ENCODE results near the gene RGS2.

The RGS2 gene

DNA sequence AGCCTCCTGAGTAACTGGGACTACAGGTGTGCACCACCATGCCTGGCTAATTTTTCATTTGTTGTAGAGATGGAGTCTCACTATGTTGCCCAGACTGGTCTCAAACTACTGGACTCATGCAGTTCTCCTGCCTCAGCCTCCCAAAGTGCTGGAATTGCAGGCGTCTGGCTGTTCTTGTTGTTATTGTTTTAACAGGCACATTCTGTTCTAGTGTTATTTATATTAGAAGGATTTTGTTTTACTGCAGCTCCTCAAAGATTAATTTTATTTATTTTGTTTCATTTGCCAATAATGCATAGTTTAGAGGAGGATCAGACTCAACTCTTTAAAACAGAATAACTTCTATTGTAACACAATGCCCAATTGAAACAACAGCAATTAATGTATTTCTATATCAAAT is 35.5 kb downstream of the RGS2 start:
- Histone ChIP-seq H3K4me2 (ENCODE audit: low read length, poor library complexity, severe bottlenecking) (no peak overlapping the region), H3K27me3 (ENCODE audit: control insufficient read depth in 1 of 2, insufficient read depth in 1 of 2, low read length in 2 of 2) (no peaks in the 10 kb centered on the region), H3K4ac (ENCODE audit: low read depth in 1 of 2, low read length in 2 of 2) (no peak overlapping the region), H2BK120ac (ENCODE audit: low read depth, low read length) (no peak overlapping the region), H3K18ac (ENCODE audit: low read depth in 1 of 2, low read length in 2 of 2) (no peak overlapping the region), H2BK12ac (ENCODE audit: low read length in 2 of 2) (no peak overlapping the region), H3K14ac (ENCODE audit: low read length in 2 of 2) (no peak overlapping the region), H3K4me1 (ENCODE audit: control insufficient read depth, insufficient read depth, low read depth, low read length) (no peaks in the 10 kb centered on the region), H2AK5ac (ENCODE audit: low read length, severe bottlenecking) (no peak overlapping the region), H2BK15ac (ENCODE audit: low read depth, poor library complexity, severe bottlenecking) (no peak overlapping the region), H2BK5ac (ENCODE audit: low read depth, low read length, poor library complexity, severe bottlenecking) (no peak overlapping the region), H3K27ac (ENCODE audit: low read length, poor library complexity, severe bottlenecking) (no peak overlapping the region), H2AFZ (ENCODE audit: low read depth, low read length) (no peak overlapping the region), H3K4me3 (ENCODE audit: insufficient read depth in 1 of 2, low read depth in 1 of 2, low read length in 2 of 2) (no peak overlapping the region), H3K23ac (ENCODE audit: low read length in 2 of 2) (no peak overlapping the region), H3K36me3 (ENCODE audit: control insufficient read depth in 1 of 2, insufficient read depth in 2 of 2, low read depth in 1 of 2, low read length in 2 of 2) (no peaks in the 10 kb centered on the region), H3K9me3 (ENCODE audit: control insufficient read depth, low read length) (no peaks in the 10 kb centered on the region), H3K79me1 (replicated peaks; ENCODE audit: low read length, poor library complexity, severe bottlenecking) (no peaks in the 10 kb centered on the region), H3K9ac (ENCODE audit: low read length) (no peak overlapping the region), H4K91ac (ENCODE audit: low read length) (no peak overlapping the region), H4K8ac (ENCODE audit: low read length) (no peak overlapping the region)
- no peak for DNase-seq
- WGBS, result no CpG with 5 or more reads among the region's 1 CpG

DNA sequence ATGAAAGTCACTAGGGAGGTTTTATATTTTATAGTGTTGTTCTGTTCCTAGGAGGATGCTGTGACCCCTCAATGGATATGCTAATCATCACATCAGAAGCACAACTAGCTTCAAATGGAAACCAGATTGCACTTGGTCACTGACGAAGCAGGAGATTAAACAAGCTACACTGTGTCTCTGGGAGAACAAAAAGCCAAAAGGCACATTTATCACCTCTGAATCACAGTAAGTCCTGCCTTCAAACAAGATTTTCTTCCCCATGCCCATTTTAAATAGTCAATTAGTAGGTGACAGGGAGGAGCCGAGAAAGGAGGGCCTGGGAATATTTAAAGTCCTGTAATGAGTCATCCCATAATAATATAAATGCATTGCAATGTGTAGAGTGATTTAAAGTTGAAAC is 38.1 kb downstream of the RGS2 start:
- 73% methylated on average over 1 of the region's 2 CpGs for WGBS
- H2BK15ac ChIP-seq (ENCODE audit: low read depth, poor library complexity, severe bottlenecking), result no peak overlapping the region
- DNase-seq, result no peak
- H3K14ac ChIP-seq (ENCODE audit: low read length in 2 of 2), result no peak overlapping the region
- no peaks in the 10 kb centered on the region for H3K27me3 ChIP-seq (ENCODE audit: control insufficient read depth in 1 of 2, insufficient read depth in 1 of 2, low read length in 2 of 2)
- no peak overlapping the region for H3K18ac ChIP-seq (ENCODE audit: low read depth in 1 of 2, low read length in 2 of 2)
- no peaks in the 10 kb centered on the region for H3K79me1 ChIP-seq (replicated peaks; ENCODE audit: low read length, poor library complexity, severe bottlenecking)
- no peak overlapping the region for H3K27ac ChIP-seq (ENCODE audit: low read length, poor library complexity, severe bottlenecking)
- H3K4me1 ChIP-seq (ENCODE audit: control insufficient read depth, insufficient read depth, low read depth, low read length), result no peaks in the 10 kb centered on the region
- H2AK5ac ChIP-seq (ENCODE audit: low read length, severe bottlenecking), result no peak overlapping the region
- H3K4ac ChIP-seq (ENCODE audit: low read depth in 1 of 2, low read length in 2 of 2), result no peak overlapping the region
- H3K23ac ChIP-seq (ENCODE audit: low read length in 2 of 2), result no peak overlapping the region
- H4K8ac ChIP-seq (ENCODE audit: low read length), result no peak overlapping the region
- H3K4me2 ChIP-seq (ENCODE audit: low read length, poor library complexity, severe bottlenecking), result no peak overlapping the region
- H2BK12ac ChIP-seq (ENCODE audit: low read length in 2 of 2), result no peak overlapping the region
- no peak overlapping the region for H3K9ac ChIP-seq (ENCODE audit: low read length)
- no peaks in the 10 kb centered on the region for H3K36me3 ChIP-seq (ENCODE audit: control insufficient read depth in 1 of 2, insufficient read depth in 2 of 2, low read depth in 1 of 2, low read length in 2 of 2)
- no peak overlapping the region for H3K4me3 ChIP-seq (ENCODE audit: insufficient read depth in 1 of 2, low read depth in 1 of 2, low read length in 2 of 2)
- H3K9me3 ChIP-seq (ENCODE audit: control insufficient read depth, low read length), result no peaks in the 10 kb centered on the region
- H2BK5ac ChIP-seq (ENCODE audit: low read depth, low read length, poor library complexity, severe bottlenecking), result no peak overlapping the region
- no peak overlapping the region for H2BK120ac ChIP-seq (ENCODE audit: low read depth, low read length)
- H4K91ac ChIP-seq (ENCODE audit: low read length), result no peak overlapping the region
- H2AFZ ChIP-seq (ENCODE audit: low read depth, low read length), result no peak overlapping the region

DNA sequence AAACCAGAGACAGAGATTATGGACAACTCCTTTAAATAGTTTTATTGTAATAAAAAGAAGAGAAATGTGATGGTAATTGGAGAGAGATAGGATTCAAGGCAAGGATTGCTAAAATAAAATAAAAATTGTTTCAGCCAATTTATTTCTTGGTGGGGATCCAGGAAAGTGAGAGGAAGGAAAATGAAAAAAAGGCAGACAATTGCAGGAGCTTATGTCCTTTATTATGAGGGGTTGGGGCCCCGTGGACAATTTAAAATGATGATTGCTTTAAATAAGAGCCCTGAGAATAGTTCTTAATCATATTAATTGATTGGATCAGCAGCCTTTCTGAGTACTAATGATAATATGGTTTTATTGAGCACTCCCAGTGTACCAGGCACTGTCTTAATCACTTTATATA is 40.2 kb downstream of the RGS2 start:
- Histone ChIP-seq H3K4me2 (ENCODE audit: low read length, poor library complexity, severe bottlenecking) (no peak overlapping the region), H3K36me3 (ENCODE audit: control insufficient read depth in 1 of 2, insufficient read depth in 2 of 2, low read depth in 1 of 2, low read length in 2 of 2) (no peaks in the 10 kb centered on the region), H3K27ac (ENCODE audit: low read length, poor library complexity, severe bottlenecking) (no peak overlapping the region), H3K4me3 (ENCODE audit: insufficient read depth in 1 of 2, low read depth in 1 of 2, low read length in 2 of 2) (no peak overlapping the region), H3K14ac (ENCODE audit: low read length in 2 of 2) (no peak overlapping the region), H3K9me3 (ENCODE audit: control insufficient read depth, low read length) (no peaks in the 10 kb centered on the region), H2BK5ac (ENCODE audit: low read depth, low read length, poor library complexity, severe bottlenecking) (no peak overlapping the region), H2BK15ac (ENCODE audit: low read depth, poor library complexity, severe bottlenecking) (no peak overlapping the region), H3K23ac (ENCODE audit: low read length in 2 of 2) (no peak overlapping the region), H4K8ac (ENCODE audit: low read length) (no peak overlapping the region), H2BK120ac (ENCODE audit: low read depth, low read length) (no peak overlapping the region), H2AK5ac (ENCODE audit: low read length, severe bottlenecking) (no peak overlapping the region), H3K18ac (ENCODE audit: low read depth in 1 of 2, low read length in 2 of 2) (no peak overlapping the region), H3K79me1 (replicated peaks; ENCODE audit: low read length, poor library complexity, severe bottlenecking) (no peaks in the 10 kb centered on the region), H3K9ac (ENCODE audit: low read length) (no peak overlapping the region), H3K4me1 (ENCODE audit: control insufficient read depth, insufficient read depth, low read depth, low read length) (no peaks in the 10 kb centered on the region), H3K4ac (ENCODE audit: low read depth in 1 of 2, low read length in 2 of 2) (no peak overlapping the region), H4K91ac (ENCODE audit: low read length) (no peak overlapping the region), H3K27me3 (ENCODE audit: control insufficient read depth in 1 of 2, insufficient read depth in 1 of 2, low read length in 2 of 2) (no peaks in the 10 kb centered on the region), H2BK12ac (ENCODE audit: low read length in 2 of 2) (no peak overlapping the region), H2AFZ (ENCODE audit: low read depth, low read length) (no peak overlapping the region)
- no CpG with 5 or more reads among the region's 1 CpG for WGBS
- no peak for DNase-seq

DNA sequence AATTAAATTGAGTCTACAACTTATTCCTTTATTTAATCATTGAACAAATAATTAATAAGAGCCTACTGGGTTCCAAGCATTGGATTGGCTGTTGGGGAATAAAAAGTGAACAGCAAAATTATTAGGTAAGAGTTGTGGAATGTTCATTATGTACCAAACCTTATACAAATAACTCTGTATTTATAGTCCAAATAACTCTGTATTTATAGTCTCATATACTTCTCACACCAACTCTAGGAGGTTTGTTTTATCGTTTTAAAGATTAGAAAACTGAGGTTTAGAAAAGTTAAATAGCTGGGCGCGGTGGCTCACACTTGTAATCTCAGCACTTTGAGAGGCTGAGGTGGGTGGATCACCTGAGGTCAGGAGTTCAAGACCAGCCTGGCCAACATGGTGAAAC is 40.6 kb downstream of the RGS2 start:
- Histone ChIP-seq H3K36me3 (ENCODE audit: control insufficient read depth in 1 of 2, insufficient read depth in 2 of 2, low read depth in 1 of 2, low read length in 2 of 2) (no peaks in the 10 kb centered on the region), H2BK12ac (ENCODE audit: low read length in 2 of 2) (no peak overlapping the region), H3K9me3 (ENCODE audit: control insufficient read depth, low read length) (no peaks in the 10 kb centered on the region), H3K14ac (ENCODE audit: low read length in 2 of 2) (no peak overlapping the region), H3K27ac (ENCODE audit: low read length, poor library complexity, severe bottlenecking) (no peak overlapping the region), H3K4me3 (ENCODE audit: insufficient read depth in 1 of 2, low read depth in 1 of 2, low read length in 2 of 2) (no peak overlapping the region), H2BK5ac (ENCODE audit: low read depth, low read length, poor library complexity, severe bottlenecking) (no peak overlapping the region), H2BK15ac (ENCODE audit: low read depth, poor library complexity, severe bottlenecking) (no peak overlapping the region), H3K79me1 (replicated peaks; ENCODE audit: low read length, poor library complexity, severe bottlenecking) (no peaks in the 10 kb centered on the region), H3K4me2 (ENCODE audit: low read length, poor library complexity, severe bottlenecking) (no peak overlapping the region), H3K18ac (ENCODE audit: low read depth in 1 of 2, low read length in 2 of 2) (no peak overlapping the region), H2BK120ac (ENCODE audit: low read depth, low read length) (no peak overlapping the region), H3K4ac (ENCODE audit: low read depth in 1 of 2, low read length in 2 of 2) (no peak overlapping the region), H3K23ac (ENCODE audit: low read length in 2 of 2) (no peak overlapping the region), H2AFZ (ENCODE audit: low read depth, low read length) (no peak overlapping the region), H4K8ac (ENCODE audit: low read length) (no peak overlapping the region), H2AK5ac (ENCODE audit: low read length, severe bottlenecking) (no peak overlapping the region), H4K91ac (ENCODE audit: low read length) (no peak overlapping the region), H3K9ac (ENCODE audit: low read length) (no peak overlapping the region), H3K27me3 (ENCODE audit: control insufficient read depth in 1 of 2, insufficient read depth in 1 of 2, low read length in 2 of 2) (no peaks in the 10 kb centered on the region), H3K4me1 (ENCODE audit: control insufficient read depth, insufficient read depth, low read depth, low read length) (no peaks in the 10 kb centered on the region)
- DNase-seq, result no peak
- WGBS, result 92% methylated on average over 2 of the region's 3 CpGs

All from mesenchymal stem cell (in vitro differentiated cells and primary cell).